Hippocampal formation (tissue), 2 donors: ENCODE data around the gene TBC1D2B.

Experiments used
- DNase-seq, 2 donors: peaks; one replicate each; lab custom pipeline; 2025; lab: John Stamatoyannopoulos, UW

TBC1D2B gene

GRCh38 chr15:77945566-77945965 lies 131.9 kb downstream of the TBC1D2B start:
- no peak for DNase-seq
